Transverse colon (tissue), 4 donors: ENCODE data around the gene POR. TPM values are rescaled to one million over a fixed set of nuclear protein-coding genes. Genes with fewer than 3 reads are reported as not detected.
"Not testable (repeated sequence)": the region's sequence is repeated elsewhere in the genome, so short reads cannot be mapped to it uniquely, and the experiment has no call there.

Experiments
- DNase-seq: peaks from one replicate; pipeline ENCODE4 v3.0.0-alpha.2; 2019
- H3K27ac ChIP-seq, 4 donors: fragments of 200-600 bp; sonication (generic); 2 replicates each; pipeline ENCODE4 v1.5.1; 2016 to 2018; ENCODE audit warnings: inconsistent platforms in 4 of 4
- H3K27me3 ChIP-seq: fragments of 200-600 bp; sonication (generic); 2 replicates; pipeline ENCODE4 v1.5.1; 2017; ENCODE audit warnings: inconsistent platforms
- H3K36me3 ChIP-seq, 4 donors: fragments of 200-600 bp; sonication (generic); 2 replicates each; pipeline ENCODE4 v1.5.1; 2017 to 2019; ENCODE audit warnings: inconsistent platforms in 4 of 4
- H3K4me1 ChIP-seq, 4 donors: fragments of 200-600 bp; sonication (generic); 2 replicates each; pipeline ENCODE4 v1.5.1; 2017 to 2020; ENCODE audit warnings: inconsistent platforms in 4 of 4
- H3K4me3 ChIP-seq, 4 donors: fragments of 200-600 bp; sonication (generic); 1 replicate in 1 of 4; 2 replicates in 3 of 4; pipeline versions ENCODE4 v1.5.1 to v1.6.1; 2017 to 2019; ENCODE audit warnings: inconsistent platforms in 4 of 4
- H3K9me3 ChIP-seq, 2 donors: fragments of 200-600 bp; sonication (generic); 2 replicates each; pipeline ENCODE4 v1.5.1; 2017 to 2019; ENCODE audit warnings: inconsistent platforms in 2 of 2
- EP300 ChIP-seq: sonication (generic); formaldehyde crosslinking; IDR thresholded peaks from one replicate; pipeline ENCODE4 v1.6.1; 2017; ENCODE audit warnings: antibody characterized with exemption, low read depth
- POLR2A ChIP-seq: fragments of 450-650 bp; IDR thresholded peaks from one replicate; pipeline ENCODE4 v1.6.1; 2016; ENCODE audit warnings: antibody characterized with exemption, mild to moderate bottlenecking, moderate library complexity
- POLR2AphosphoS5 ChIP-seq, 3 donors: sonication (generic); formaldehyde crosslinking; IDR thresholded peaks; one replicate each; pipeline ENCODE4 v1.6.1; 2016; ENCODE audit warnings: antibody characterized with exemption in 3 of 3
- WGBS, 2 donors: methylation state at CpG; one replicate each; pipeline ENCODE4 v1.1.5; 2018; ENCODE audit warnings: low coverage in 1 of 2; 5-methylcytosine and 5-hydroxymethylcytosine counted together
- in situ Hi-C, 4 donors: fragments of 200-750 bp; cut with MboI; loops; one replicate each; pipeline versions ENCODE4 v1.15.0 to v1.15.1; 2017; ENCODE audit warnings: low sequenced_read_pairs in 3 of 4, low pct_ligation_motif_present in 1 of 4, low pct_unique_long_range_greater_than_20kb in 1 of 4
- intact Hi-C: fragments of 100-400 bp; cut with DNase I; formaldehyde crosslinking; loops from one replicate; pipeline ENCODE4 v1.15.1; 2023; ENCODE audit warnings: low total_unique reads
- total RNA-seq, 4 donors: library from RNA; depleted of rRNA; stranded (reverse); fragments of >200 nt; gene quantifications; one replicate each; pipeline ENCODE4 v1.1.0, GENCODE V29; 2016
- TF ChIP-seq, protein P1 (sequence below), 5 experiments: fragments of 200-600 bp in 3 of 5; fragments of 450-650 bp in 2 of 5; sonication (generic) in 3 of 5; IDR thresholded peaks; 1 replicate in 2 of 5; 2 replicates in 3 of 5; pipeline ENCODE4 v1.5.1; 2016 to 2017; ENCODE audit warnings: antibody characterized with exemption in 5 of 5, inconsistent platforms in 3 of 5, mild to moderate bottlenecking in 2 of 5, moderate library complexity in 1 of 5

Gene POR
- total RNA-seq, 4 donors from 2014 or later, result 95.9 to 200 (median 149) TPM

GRCh38 chr7:75905785-75906604 is 9.0 kb upstream of the POR start:
- Histone ChIP-seq H3K4me3 (no peak overlapping the region), H3K27ac (peak overlapping the region in 3 of 4 donors; percentile 26 to 52 (median 30)), H3K27me3 (no peaks in the 10 kb centered on the region), H3K9me3 (no peaks in the 10 kb centered on the region), H3K36me3 (no peaks in the 10 kb centered on the region), H3K4me1 (peaks cover 0 to 8% (median 4%) of the 10 kb centered on the region in 4 donors)
- in situ Hi-C loops, result no loop called here
- 38 to 50% methylated on average over 8 to 17 of the region's 17 CpGs for WGBS, 2 donors
- intact Hi-C loops, result no loop called here
- peak in 2 of 3 donors; percentile 7 to 12 for TF ChIP-seq POLR2AphosphoS5 (IDR thresholded peaks at IDR 0.05)
- TF ChIP-seq, protein P1, sequence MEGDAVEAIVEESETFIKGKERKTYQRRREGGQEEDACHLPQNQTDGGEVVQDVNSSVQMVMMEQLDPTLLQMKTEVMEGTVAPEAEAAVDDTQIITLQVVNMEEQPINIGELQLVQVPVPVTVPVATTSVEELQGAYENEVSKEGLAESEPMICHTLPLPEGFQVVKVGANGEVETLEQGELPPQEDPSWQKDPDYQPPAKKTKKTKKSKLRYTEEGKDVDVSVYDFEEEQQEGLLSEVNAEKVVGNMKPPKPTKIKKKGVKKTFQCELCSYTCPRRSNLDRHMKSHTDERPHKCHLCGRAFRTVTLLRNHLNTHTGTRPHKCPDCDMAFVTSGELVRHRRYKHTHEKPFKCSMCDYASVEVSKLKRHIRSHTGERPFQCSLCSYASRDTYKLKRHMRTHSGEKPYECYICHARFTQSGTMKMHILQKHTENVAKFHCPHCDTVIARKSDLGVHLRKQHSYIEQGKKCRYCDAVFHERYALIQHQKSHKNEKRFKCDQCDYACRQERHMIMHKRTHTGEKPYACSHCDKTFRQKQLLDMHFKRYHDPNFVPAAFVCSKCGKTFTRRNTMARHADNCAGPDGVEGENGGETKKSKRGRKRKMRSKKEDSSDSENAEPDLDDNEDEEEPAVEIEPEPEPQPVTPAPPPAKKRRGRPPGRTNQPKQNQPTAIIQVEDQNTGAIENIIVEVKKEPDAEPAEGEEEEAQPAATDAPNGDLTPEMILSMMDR (IDR thresholded peaks at IDR 0.05), result no peak
- DNase-seq, result peak; percentile 53

GRCh38 chr7:75906991-75907667 is 7.8 kb upstream of the POR start:
- no peak overlapping the region for H3K4me3 ChIP-seq
- no peak overlapping the region for H3K27ac ChIP-seq
- peaks cover 0 to 8% (median 4%) of the 10 kb centered on the region in 4 donors for H3K4me1 ChIP-seq
- no peaks in the 10 kb centered on the region for H3K36me3 ChIP-seq
- intact Hi-C loops (no loop called here), in situ Hi-C loops (no loop called here)
- TF ChIP-seq POLR2AphosphoS5 (IDR thresholded peaks at IDR 0.05) (no peak), EP300 (no peak), POLR2A (no peak)
- TF ChIP-seq, protein P1 (IDR thresholded peaks at IDR 0.05), result no peak
- DNase-seq, result no peak
- no peaks in the 10 kb centered on the region for H3K9me3 ChIP-seq
- no peaks in the 10 kb centered on the region for H3K27me3 ChIP-seq
- 20 to 76% methylated on average over 4 to 10 of the region's 10 CpGs for WGBS, 2 donors

DNA sequence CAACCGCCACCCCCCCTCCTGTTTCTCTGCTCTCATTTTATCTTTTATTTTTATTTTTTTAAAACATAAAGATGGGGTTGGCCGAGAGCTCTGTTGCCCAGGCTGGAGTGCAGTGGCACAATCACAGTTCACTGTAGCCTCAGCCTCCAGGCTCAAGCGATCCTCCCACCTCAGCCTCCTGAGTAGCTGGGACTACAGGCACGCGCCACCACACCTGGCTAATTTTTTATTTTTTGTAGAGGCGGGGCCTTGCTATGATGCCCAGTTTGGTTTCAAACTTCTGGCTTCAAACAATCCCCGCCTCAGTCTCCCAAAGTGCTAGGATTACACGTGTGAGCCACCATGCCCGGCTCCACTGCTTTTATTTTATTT is 7.3 kb upstream of the POR start:
- H3K36me3 ChIP-seq, H3K9me3 ChIP-seq, H3K27me3 ChIP-seq, in situ Hi-C loops, H3K4me3 ChIP-seq, H3K4me1 ChIP-seq, DNase-seq, H3K27ac ChIP-seq, intact Hi-C loops: not testable (repeated sequence)
- 93 to 94% methylated on average over 6 to 9 of the region's 9 CpGs for WGBS, 2 donors

DNA sequence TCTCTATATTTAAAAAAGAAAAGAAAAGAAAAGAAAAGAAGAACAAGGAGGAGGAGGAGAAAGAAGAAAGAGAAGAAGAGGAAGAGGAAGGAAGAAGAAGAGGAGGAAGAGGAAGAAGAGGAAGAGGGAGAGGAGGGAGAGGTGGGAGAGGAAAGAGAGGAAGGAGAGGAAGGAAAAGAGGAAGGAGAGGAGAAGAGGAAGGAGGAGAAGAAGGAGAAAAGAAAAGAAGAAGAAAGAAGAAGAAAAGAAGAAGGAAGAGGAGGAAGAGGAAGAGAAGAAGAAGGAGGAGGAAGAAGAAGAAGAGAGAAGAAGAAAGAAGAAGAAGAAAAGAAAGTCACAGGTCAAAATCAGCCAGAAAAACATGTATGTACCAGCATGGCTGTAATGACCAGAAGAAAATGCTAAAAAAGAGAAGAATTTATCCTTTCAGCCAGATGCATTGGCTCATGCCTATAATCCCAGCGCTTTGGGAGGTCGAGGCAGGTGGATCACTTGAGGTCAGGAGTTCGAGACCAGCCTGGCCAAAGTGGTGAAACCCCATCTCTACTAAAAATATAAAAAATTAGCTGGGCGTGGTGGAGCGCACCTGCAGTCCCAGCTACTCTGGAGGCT is 5.3 kb upstream of the POR start:
- 77 to 87% methylated on average over 3 to 5 of the region's 5 CpGs for WGBS, 2 donors
- intact Hi-C loops, result loop anchor here (10.0 kb wide), 2 partner anchors 55 to 85 kb away; partner anchors contain the start of gene TMEM120A
- Histone ChIP-seq H3K36me3 (no peaks in the 10 kb centered on the region), H3K27me3 (no peaks in the 10 kb centered on the region), H3K4me1 (peaks cover 6 to 17% (median 10%) of the 10 kb centered on the region in 4 donors), H3K4me3 (no peak overlapping the region), H3K9me3 (no peaks in the 10 kb centered on the region), H3K27ac (no peak overlapping the region)
- in situ Hi-C loops, result loop anchor here in 1 of 4 donors (10.0 kb wide), 1 partner anchor 85 kb away; the partner anchor contains the start of gene TMEM120A
- no peak for DNase-seq
- TF ChIP-seq, protein P1 (IDR thresholded peaks at IDR 0.05), result no peak
- TF ChIP-seq EP300 (no peak), POLR2A (no peak), POLR2AphosphoS5 (IDR thresholded peaks at IDR 0.05) (no peak)

DNA sequence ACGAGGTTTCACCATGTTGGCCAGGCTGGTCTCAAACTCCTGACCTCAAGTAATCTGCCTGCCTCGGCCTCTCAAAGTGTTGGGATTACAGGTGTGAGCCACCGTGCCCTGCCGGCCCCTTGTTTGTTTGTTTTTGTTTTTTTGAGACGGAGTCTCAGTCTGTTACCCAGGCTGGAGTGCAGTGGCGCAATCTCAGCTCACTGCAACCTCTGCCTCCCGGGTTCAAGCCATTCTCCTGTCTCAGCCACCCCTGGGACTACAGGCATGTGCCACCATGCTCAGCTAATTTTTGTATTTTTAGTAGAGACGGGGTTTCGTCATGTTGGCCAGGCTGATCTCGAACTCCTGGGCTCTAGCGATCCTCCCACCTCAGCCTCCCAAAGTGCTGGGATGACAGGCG is 3.8 kb upstream of the POR start:
- in situ Hi-C loops (loop anchor here in 1 of 4 donors (10.0 kb wide), 1 partner anchor 84 kb away; the partner anchor contains the start of gene TMEM120A), intact Hi-C loops (loop anchor here (10.0 kb wide), 2 partner anchors 54 to 84 kb away; partner anchors contain the start of gene TMEM120A)
- WGBS, 2 donors, result 72 to 74% methylated on average over 7 to 12 of the region's 12 CpGs
- not testable (repeated sequence) for H3K27me3 ChIP-seq, H3K27ac ChIP-seq, H3K9me3 ChIP-seq, H3K36me3 ChIP-seq, H3K4me3 ChIP-seq, DNase-seq
- peaks cover 6 to 17% (median 16%) of the 10 kb centered on the region in 4 donors for H3K4me1 ChIP-seq
